Measurements from ENCODE around the gene AMZ1.

AMZ1 gene, protein sequence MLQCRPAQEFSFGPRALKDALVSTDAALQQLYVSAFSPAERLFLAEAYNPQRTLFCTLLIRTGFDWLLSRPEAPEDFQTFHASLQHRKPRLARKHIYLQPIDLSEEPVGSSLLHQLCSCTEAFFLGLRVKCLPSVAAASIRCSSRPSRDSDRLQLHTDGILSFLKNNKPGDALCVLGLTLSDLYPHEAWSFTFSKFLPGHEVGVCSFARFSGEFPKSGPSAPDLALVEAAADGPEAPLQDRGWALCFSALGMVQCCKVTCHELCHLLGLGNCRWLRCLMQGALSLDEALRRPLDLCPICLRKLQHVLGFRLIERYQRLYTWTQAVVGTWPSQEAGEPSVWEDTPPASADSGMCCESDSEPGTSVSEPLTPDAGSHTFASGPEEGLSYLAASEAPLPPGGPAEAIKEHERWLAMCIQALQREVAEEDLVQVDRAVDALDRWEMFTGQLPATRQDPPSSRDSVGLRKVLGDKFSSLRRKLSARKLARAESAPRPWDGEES

DNA sequence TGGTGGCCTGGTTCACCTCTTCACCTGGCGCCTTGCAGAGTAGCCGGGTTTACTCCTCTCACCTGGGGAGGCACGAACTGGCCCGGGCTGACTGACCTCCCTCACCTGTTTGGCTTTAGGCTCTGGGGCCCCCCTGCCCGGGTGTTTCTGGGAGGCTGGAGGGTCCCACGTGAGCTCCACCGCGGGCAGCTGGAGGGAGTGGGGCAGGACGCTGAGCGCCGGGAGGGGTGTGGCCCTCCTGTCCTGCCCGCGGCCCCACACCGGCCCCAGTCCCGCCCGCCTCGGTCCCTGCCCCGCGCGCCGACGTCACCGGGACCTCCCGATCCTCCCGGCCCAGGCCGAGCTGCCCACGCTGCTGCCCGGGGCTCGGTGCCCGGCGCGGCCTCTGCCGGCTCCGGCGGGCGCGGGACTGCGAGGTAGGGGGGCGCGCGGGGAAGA, at the start of gene AMZ1:
Gene AMZ1 (plus strand): TSS at position 322 of the 438 bp plus-strand sequence. CDS start 12,250 bp downstream, outside the sequence.
- no peak for DNase-seq (ENCODE audit: low read depth in 2 of 2)

DNA sequence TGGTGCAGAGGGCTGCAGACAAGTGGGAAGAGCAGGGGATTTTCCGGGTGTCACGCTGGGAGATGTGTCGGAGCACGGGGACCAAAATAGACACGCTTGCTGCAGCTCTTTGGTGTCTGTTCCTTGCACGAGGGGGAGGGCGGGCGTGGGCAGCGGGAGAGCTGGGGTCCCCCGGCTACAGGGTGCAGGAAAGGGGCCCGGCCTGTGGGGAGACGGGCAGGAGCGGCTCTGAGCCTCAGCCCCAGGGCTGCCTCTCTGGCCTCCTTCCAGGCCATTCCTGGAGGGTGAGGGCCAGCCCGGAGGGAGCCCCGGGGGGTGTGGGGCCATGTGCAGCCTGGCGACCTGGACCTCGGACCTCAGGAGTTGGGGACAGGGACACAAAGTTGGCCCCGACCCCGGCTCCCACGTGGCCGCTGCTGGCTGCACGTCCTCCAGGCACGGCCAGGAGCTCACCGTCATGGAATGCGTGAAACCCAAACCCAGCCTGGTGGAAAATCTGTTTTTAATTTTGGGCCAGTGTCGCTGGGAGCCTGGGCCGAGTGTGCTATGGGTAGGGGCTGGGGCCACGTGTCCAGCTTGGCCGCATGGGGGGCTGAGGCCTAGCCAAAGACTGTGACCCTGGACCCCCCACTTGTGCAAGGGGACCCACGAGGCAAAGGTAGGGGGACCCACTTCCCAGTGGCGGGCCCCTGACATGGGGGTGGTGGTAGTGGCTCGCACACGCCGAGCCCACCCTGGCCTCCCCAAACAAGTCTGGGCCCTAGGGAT, 49.6 kb upstream of the AMZ1 start:
- DNase-seq (ENCODE audit: low read depth in 2 of 2): no peak

DNA sequence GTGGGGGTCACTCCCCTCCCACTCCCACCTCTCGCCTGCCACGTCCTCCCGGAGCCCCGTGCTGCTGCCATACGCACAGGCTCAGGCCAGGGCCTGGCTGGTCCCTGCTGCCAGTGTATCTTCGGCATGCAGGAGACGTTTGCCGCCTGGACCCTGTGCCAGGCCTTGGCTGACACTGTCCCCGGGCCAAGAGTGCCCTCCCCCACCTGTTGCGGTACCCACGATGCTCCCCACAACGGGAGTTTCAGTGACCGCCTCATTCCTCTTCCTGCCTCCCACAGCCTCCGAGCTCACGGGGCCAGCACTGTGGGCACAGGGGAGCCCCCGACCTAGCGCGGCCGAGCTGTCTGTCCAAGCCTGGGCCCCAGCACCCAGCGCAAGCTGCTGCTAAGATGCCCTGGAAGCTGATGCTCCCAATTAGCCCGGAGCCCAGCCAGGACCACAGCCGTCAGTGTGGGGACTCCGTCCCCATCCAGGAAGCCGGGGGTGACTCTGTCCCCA, 48.8 kb upstream of the AMZ1 start:
- no peak for DNase-seq (ENCODE audit: low read depth in 2 of 2)

DNA sequence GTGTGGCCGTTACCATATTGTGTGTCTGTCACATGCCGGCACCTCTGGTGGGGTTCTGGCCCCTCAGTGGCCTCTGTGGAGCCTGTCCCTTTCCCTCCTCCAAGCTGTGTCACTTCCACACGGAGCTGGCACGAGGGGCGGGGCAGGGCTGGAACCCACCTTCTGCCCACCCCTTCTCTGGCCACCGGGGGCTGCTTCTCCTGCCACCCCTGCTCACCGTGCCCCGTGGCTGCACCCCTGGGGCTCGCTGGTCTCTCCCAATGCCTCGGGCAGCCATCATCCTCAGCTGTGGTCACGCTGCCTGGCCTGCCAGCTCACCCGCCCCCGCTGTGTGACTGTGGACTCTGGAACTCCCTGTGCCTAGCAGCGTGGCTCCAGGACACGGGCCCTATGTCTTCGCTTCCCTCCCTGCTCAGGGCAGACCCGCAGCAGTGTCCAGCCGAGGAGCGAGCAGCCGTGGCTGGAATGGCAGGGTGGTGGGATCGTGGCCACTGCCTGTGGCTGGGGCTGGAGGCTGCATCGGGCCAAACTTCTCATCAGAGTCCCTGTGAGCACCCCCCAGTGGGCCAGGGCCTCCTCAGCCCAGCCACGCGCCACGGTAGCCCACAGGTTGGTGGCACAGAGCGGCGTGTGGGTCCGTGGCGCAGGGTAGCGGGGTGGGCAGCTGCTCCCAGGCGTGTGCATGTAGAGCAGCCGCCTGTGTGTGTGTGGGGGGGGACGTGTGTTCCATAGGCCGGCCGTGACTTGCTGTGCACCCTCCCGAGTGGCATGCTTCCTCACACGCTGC, 48.1 kb upstream of the AMZ1 start:
- no peak for DNase-seq (ENCODE audit: low read depth in 2 of 2)

DNA sequence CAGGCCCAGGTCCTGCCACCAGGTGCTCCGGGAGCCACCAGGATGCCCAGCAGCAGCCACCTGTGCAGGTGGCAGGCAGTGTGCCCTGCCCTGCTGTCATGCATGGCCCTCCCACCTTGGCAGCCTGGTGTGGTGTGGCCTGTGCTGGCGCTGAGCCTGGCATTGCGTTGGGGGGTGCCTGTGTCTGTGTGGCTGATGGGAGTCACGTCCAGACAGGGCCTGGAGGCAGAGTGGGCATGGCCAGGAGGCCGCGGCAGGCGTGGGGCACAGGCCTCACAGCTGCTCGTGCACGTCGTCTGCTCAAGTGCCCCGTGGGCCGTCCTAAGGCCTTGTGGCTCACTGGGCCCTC, 47.5 kb upstream of the AMZ1 start:
- no peak for DNase-seq (ENCODE audit: low read depth in 2 of 2)

DNA sequence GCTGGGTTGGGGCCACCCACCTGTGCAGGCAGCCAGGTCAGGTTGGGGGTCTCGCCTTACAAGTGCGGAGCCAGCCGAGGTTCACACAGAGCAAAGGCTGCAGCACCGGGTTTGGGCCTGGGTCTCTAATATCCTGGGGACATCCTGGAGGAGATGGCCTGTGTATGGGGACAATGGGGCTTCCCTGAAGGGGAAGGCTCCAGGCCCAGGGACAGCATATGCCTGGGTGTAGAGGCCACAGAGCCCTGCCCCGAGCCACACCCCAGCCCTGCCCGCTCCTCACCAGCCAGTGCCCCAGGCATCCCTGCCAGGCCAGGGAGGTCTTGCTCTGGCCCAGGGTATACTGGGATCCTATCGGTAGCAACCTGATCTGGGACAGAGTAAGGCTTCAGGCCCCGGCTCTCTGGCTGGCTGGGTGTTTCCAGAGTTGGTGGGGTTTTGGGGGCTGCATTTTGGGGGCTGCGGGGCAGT, 47.1 kb upstream of the AMZ1 start:
- DNase-seq (ENCODE audit: low read depth in 2 of 2): no peak

DNA sequence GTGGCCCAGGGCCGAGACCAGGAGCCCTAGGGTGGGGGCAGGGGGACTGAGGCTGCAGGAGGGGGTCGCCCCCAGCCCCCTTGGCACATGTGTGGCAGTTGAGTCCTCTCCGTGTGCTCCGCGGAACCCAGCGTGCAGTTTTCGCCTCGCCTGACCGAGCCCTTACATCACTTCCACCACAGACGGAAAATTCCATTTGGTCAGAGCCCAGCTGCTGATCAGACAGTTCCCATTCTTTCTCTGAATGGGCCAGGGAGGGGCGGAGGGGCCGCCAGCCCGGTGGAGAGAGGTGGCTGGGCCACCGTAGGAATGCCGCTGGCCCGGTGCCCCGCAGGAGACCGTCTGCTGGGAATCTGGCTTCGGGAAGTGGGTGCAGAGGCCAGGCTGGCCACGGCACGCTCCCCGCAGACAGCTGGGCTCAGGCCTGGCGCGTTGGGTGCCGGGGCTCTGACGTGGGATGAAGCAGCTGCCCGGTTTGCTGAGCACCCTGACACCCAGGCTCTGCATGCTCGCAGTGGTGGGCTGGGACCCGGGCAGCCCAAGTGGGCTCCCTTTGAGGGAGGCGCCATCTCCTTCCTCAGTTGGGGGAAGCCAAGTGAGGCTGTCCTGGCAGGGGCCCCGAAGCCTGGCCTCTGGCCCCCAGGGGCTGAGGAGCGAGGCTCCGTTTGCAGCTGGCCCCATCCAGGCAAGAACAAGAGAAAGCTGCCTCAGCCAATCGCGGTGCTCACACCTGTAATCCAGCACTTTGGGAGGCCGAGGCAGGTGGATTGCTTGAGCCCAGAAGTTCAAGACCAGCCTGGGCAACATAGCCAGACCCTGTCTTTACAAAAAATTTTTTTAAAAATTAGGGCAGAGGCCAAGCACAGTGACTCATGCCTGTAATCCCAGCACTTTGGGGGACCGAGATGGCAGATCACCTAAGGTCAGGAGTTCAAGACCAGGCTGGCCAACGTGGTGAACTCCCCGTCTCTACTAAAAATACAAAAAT, 46.3 kb upstream of the AMZ1 start:
- no peak for DNase-seq (ENCODE audit: low read depth in 2 of 2)

DNA sequence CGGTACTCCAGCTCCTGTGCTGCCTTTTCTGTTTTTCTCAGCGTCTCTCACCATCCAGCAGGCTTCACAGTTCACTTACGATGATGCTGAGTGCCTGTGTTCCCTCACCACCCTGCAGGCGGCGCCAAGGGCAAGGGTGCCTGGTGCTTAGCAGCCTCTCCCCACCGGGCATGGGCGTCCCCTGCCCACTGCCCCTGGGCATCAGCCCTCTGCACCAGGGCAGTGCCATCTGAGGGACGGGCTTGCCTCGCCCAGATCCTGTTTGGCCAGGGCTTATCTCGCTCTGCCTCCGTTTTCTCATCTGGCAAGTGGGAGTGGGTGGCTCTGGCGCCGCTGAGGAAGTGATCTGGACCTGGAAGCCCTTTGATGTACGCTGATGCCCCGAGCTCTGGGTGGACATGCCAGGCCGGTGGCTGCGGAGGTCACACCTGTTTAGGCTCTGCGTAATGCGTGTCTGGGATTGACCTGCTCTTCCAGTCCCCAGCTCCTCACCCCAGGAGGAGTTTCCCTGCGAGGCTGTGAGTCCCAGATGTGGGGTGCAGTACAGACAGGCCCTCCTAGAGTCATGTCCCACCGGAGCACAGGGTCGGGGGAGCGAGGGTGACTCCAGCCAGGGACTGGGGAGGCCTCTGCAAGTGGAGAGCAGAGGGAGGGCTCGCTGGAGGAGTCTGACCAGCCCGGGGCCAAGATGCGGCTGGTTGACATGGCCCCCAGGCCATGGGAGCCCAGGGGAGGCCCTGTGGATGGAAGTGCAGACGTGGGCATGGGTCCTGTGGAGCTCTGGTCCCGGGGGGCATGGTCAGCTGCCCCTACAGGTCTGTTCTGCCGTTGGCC, 44.4 kb upstream of the AMZ1 start:
- no peak for DNase-seq (ENCODE audit: low read depth in 2 of 2)

DNA sequence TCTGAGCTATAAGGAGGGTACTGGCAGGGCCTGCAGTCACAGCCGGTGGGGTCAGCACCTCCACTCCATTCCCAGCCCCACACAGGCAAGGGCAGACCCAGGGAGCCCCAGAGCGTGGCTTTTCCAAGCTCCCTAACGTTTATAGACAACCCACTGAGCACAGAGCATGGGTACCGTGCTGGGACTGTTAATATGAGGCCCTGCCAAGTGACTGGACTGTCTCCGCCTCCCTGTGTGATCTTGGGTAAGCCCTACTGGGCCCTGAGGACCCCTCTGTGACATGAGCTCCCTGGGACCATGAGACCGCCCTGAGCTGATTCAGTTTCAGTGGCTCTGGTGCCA, 43.8 kb upstream of the AMZ1 start:
- DNase-seq (ENCODE audit: low read depth in 2 of 2): no peak

DNA sequence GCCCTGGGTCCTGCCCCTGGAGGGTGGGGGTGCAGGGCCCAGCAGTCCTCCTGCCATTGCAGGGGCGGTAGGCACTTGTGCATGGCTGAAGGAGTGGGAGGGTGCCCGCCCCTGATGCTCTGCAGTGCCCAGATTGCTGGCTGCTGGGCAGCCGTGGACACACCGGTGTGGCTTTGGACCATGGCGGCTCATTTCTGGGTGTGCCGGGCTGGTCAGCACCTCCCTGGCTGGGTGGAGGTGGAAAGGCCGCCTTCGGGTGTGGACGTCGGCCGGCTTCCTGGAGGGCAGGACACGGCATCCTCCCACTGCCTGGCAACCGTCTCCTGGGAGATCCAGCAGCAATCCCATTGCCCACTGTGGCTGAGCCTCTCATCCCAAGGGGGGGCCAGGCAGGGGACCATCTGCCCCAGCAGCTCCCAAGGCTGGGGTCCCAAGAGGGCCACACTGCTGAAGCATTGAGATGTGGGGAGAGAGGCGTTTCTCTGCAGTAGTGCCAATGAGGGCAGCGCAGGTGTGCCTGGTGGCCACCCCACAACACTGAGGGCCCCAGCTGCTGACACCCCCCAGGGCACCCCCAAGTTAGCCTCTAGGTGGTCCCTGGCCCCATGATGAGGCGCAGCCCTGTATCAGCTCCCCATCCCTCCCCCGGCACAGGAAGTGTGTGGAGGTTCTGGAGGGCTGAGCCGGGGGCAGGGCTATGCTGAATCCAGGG, 43.3 kb upstream of the AMZ1 start:
- DNase-seq (ENCODE audit: low read depth in 2 of 2): no peak

DNA sequence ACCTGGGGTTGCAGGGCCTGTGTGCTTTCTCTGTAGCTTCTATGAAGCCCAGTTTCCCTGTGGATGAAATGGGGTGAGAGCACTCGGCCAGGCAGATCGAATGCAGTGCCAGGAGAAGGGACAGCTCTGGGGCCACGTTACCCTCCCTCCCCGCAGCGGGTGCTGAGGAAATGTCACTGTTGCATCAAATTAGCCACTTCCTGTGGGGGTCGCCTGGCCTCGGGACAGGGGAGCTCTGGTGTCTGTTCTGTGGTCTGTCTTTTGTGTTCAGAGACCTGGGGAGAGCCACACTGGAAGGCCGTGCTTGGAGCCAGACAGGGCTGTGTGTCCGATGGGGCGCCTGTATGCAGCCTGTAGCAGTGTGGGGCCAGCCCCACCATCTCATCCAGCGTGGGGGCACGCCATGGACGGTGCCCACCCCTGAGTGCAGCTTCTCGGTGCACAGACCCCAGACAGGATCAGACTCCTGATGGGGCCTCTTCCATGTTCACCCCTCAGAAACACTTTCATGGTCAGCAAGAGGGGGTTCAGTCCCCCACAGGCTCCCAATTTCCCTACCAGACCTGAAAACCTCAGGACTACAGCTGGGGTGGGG, 42.6 kb upstream of the AMZ1 start:
- no peak for DNase-seq (ENCODE audit: low read depth in 2 of 2)

DNA sequence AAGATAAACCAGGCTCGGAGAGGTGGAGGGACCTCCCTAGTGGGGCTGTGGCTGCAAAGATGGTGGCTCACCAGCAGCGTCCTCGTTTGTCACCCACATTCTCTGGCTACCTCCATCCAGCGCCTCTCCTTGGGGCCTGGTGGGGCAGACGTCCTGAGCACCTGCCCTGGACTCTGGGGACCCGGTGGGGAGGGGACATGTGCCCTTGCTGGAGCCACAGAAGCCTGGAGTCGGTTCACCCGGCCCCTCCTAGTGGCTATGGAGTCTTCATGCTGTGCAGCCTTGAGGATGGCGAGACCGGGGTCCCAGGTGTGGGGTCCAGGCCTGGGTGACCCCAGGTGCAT, 41.7 kb upstream of the AMZ1 start:
- no peak for DNase-seq (ENCODE audit: low read depth in 2 of 2)

DNA sequence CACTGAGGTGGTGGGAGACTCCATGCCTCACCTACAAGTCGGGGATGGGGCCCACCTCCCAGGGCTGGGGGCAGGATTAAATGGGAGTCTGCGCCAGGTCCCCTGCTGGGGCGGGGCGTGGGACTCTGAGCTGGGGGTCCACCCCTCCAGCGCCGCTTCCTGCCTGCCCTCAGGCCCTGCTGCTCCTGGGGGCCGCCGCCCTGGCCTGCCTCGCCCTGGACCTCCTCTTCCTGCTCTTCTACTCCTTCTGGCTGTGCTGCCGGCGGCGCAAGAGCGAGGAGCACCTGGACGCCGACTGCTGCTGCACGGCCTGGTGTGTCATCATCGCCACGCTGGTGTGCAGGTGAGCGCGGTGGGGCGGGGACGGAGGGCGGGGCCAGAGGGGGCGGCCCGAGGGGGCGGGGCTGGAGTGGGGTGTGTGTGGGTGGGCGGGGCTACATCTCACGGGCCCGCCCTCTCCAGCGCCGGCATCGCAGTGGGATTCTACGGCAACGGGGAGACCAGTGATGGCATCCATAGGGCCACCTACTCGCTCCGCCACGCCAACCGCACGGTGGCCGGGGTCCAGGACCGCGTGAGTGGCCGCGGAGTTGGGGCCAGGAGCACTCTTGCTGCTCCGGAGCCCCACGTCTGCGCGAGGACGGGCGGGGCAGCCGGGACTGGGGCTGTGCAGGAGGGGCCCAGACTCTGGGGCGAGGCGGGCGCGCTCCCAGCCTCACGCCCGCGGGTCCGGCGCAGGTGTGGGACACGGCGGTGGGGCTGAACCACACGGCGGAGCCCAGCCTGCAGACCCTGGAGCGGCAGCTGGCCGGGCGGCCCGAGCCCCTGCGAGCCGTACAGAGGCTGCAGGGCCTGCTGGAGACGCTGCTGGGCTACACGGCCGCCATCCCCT, 41.1 kb upstream of the AMZ1 start:
- DNase-seq (ENCODE audit: low read depth in 2 of 2): no peak

DNA sequence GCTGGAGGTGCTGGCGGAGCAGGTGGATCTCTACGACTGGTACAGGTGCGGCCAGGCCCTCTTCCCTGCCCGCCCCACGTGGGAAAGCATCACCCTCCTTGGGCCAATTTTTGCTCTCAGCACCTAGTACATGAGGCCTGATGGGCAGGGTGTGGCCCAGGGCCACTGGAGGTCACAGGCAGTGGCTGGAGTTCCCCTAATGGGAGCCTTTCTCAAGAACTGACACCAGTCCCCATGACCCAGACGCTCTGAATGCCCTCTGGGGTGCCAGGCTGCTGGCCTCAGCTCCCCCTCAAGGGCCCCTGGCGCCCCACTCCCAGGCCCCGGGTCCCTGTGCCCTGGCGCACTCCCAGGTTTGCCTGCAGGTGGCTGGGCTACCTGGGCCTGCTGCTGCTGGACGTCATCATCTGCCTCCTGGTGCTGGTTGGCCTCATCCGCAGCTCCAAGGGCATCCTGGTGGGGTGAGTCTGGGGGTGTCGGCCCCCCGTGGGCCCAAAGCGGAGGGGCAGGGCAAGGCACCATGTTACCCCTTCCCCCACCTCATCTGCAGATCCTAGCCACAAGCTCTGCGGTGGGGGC, 40.3 kb upstream of the AMZ1 start:
- no peak for DNase-seq (ENCODE audit: low read depth in 2 of 2)

DNA sequence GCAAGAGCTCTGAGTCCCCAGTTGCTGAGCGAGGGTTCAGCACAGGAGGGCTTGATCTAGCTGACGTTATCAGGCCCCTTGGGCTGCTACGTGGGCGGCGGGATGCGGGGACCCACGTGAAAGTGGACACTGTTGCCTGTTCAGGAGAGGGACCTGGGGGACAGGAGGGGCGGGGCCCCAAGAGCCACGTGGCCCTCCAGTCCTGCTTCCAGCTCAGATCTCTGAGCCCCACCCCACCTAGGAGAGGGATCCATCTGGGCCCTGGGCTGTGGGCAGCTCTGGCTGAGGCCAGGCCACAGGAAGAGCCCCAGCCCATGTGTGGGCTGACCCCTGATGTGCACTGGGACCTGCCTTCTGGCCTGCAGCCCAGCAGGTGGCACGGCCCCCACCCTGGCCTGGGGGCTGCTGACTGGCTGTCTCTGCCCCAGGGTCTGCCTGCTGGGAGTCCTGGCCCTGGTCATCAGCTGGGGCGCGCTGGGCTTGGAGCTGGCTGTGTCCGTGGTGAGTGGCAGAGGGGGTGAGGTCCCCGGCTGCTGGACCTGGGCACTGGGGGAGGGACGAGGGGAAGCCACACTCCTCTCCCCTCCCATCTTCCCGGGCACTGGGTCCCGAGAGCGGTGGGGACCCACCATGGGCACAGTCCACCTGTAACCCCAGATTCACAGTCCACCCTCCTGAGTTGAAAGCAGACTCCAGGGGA, 38.7 kb upstream of the AMZ1 start:
- DNase-seq (ENCODE audit: low read depth in 2 of 2): no peak

DNA sequence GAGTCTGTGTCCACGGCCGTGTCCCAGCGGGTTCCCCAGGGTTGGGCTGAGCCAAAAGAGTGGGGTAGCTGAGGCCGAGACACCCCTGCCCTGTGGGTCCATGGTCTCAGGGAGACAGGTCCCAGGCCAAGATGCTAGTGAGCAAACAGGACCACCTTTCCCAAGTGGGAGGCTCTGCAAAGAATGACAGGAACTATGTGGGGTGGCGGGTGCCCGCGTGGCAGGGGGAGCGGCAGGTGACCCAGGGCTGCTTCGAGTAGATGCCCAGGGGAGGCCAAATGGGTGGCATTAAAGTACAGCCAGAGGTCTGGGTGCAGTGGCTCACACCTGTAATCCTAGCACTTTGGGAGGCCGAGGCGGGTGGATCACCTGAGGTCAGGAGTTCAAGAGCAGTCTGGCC, 38.0 kb upstream of the AMZ1 start:
- no peak for DNase-seq (ENCODE audit: low read depth in 2 of 2)

DNA sequence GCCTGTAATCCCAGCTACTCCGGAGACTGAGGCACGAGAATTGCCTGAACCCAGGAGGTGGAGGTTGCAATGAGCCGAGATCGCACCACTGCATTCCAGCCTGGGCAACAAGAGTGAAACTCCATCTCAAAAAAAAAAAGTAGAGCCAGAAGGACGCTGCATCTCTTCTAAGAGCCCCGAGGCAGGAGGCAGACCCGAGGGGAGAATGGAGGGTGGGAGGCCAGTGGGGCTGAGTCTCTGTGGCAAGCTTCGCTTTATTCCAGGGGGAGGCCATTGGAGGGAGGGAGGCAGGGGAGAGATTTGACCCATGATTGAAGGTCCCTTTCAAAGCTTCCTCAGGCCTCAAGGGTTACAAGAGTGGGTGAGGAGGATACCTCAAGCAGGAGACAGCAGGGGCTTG, 37.6 kb upstream of the AMZ1 start:
- DNase-seq (ENCODE audit: low read depth in 2 of 2): no peak
